WTC11 (cell line): Measurements from ENCODE around the gene IRF7. TPM values are rescaled to one million over a fixed set of nuclear protein-coding genes. Genes with fewer than 3 reads are reported as not detected.
A peak's percentile ranks its signal among the peaks of the same experiment; 100 is the strongest.

Experiments
- EMX1 ChIP-seq: fragments of 250-450 bp; sonication (Bioruptor Pico); IDR thresholded peaks from 2 replicates; pipeline ENCODE4 v1.8.0; 2021; ENCODE audit warnings: mild to moderate bottlenecking
- JAZF1 ChIP-seq: fragments of 250-450 bp; sonication (Bioruptor Pico); IDR thresholded peaks from 2 replicates; pipeline ENCODE4 v1.9.0; 2021; ENCODE audit warnings: moderate library complexity, mild to moderate bottlenecking, inconsistent platforms
- RORB ChIP-seq: fragments of 250-450 bp; sonication (Bioruptor Pico); IDR thresholded peaks from 2 replicates; pipeline ENCODE4 v1.9.0; 2021; ENCODE audit warnings: mild to moderate bottlenecking
- ZNF219 ChIP-seq: sonication (generic); formaldehyde crosslinking; IDR thresholded peaks from 2 replicates; pipeline ENCODE4 v1.8.0; 2023; ENCODE audit warnings: missing genetic modification reagents, mild to moderate bottlenecking, borderline replicate concordance
- microRNA-seq: library from miRNA; unstranded; fragments of <30 nt; microRNA quantifications from one replicate; pipeline ENCODE4 v1.2.0, GENCODE V29; 2022; ENCODE audit warnings: borderline number of aligned reads
- total RNA-seq: library from RNA; stranded (reverse); gene quantifications from 3 replicates; pipeline ENCODE4 v1.2.3, GENCODE V29; 2021
- TF ChIP-seq, protein P1 (sequence below): sonication (generic); formaldehyde crosslinking; IDR thresholded peaks from 2 replicates; pipeline ENCODE4 v1.8.1; 2022; ENCODE audit warnings: missing genetic modification reagents, borderline replicate concordance
- TF ChIP-seq, protein P2 (sequence below): fragments of 250-450 bp; sonication (Bioruptor Pico); IDR thresholded peaks from 2 replicates; pipeline ENCODE4 v1.9.0; 2021; ENCODE audit warnings: mild to moderate bottlenecking
- TF ChIP-seq, protein P3 (sequence below): fragments of 250-450 bp; sonication (Bioruptor Pico); IDR thresholded peaks from 2 replicates; pipeline ENCODE4 v1.8.0; 2021; ENCODE audit warnings: mild to moderate bottlenecking

Gene IRF7
- total RNA-seq, 1 experiment from 2014 or later: 11.1 TPM

DNA sequence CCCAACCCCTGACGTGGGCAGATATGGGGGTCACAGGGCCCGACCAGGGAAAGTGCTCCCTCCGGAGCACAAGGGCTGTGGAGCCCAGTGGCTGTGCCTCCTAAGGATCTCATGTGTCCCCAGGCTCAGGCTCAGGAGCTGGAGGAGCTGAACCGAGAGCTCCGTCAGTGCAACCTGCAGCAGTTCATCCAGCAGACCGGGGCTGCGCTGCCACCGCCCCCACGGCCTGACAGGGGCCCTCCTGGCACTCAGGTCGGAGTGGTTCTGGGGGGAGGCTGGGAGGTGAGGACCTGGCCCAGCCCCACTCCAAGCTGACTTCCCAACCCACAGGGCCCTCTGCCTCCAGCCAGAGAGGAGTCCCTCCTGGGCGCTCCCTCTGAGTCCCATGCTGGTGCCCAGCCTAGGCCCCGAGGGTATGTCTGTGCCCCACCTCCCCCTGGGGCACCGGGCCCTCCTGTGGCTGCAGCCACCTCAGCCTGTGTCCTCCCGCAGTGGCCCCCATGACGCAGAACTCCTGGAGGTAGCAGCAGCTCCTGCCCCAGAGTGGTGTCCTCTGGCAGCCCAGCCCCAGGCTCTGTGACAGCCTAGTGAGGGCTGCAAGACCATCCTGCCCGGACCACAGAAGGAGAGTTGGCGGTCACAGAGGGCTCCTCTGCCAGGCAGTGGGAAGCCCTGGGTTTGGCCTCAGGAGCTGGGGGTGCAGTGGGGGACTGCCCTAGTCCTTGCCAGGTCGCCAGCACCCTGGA, 52.5 kb downstream of the IRF7 start (continued):
- TF ChIP-seq, protein P1, sequence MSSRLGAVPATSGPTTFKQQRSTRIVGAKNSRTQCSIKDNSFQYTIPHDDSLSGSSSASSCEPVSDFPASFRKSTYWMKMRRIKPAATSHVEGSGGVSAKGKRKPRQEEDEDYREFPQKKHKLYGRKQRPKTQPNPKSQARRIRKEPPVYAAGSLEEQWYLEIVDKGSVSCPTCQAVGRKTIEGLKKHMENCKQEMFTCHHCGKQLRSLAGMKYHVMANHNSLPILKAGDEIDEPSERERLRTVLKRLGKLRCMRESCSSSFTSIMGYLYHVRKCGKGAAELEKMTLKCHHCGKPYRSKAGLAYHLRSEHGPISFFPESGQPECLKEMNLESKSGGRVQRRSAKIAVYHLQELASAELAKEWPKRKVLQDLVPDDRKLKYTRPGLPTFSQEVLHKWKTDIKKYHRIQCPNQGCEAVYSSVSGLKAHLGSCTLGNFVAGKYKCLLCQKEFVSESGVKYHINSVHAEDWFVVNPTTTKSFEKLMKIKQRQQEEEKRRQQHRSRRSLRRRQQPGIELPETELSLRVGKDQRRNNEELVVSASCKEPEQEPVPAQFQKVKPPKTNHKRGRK (CRISPR knock-in tag): no peak
- TF ChIP-seq EMX1 (CRISPR knock-in tag) (no peak), ZNF219 (CRISPR knock-in tag) (no peak), RORB (CRISPR knock-in tag) (no peak), JAZF1 (CRISPR knock-in tag) (no peak)
- TF ChIP-seq, protein P2, sequence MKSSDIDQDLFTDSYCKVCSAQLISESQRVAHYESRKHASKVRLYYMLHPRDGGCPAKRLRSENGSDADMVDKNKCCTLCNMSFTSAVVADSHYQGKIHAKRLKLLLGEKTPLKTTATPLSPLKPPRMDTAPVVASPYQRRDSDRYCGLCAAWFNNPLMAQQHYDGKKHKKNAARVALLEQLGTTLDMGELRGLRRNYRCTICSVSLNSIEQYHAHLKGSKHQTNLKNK: no peak
- TF ChIP-seq, protein P3, sequence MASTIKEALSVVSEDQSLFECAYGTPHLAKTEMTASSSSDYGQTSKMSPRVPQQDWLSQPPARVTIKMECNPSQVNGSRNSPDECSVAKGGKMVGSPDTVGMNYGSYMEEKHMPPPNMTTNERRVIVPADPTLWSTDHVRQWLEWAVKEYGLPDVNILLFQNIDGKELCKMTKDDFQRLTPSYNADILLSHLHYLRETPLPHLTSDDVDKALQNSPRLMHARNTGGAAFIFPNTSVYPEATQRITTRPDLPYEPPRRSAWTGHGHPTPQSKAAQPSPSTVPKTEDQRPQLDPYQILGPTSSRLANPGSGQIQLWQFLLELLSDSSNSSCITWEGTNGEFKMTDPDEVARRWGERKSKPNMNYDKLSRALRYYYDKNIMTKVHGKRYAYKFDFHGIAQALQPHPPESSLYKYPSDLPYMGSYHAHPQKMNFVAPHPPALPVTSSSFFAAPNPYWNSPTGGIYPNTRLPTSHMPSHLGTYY (CRISPR knock-in tag): no peak

Small RNAs within 50 kb of the gene (microRNA-seq; reads per million reads assigned to microRNA genes)
- 112 reads per million, percentile 65 among the genes with 10 or more reads in this experiment for gene MIR210

Other genes with a start within 250 kb of the IRF7 start
- gene B4GALNT4, start 246.5 kb downstream of the IRF7 start, total RNA-seq: 88.0 to 113 TPM (median 97.8 TPM) in 3 replicates
- gene PKP3, start 221.7 kb downstream of the IRF7 start, total RNA-seq: 17.3 to 23.4 TPM (median 21.4 TPM) in 3 replicates
- gene SIGIRR, start 201.0 kb downstream of the IRF7 start, total RNA-seq: 85.2 to 98.9 TPM (median 91.8 TPM) in 3 replicates
- 13.2 to 17.6 TPM (median 16.6 TPM) in 3 replicates for gene ANO9, start 173.9 kb downstream of the IRF7 start, total RNA-seq
- 49.5 to 56.8 TPM (median 55.2 TPM) in 3 replicates for gene PTDSS2, start 165.7 kb downstream of the IRF7 start, total RNA-seq
- gene RNH1, start 108.7 kb downstream of the IRF7 start, total RNA-seq: 59.0 to 67.5 TPM (median 60.4 TPM) in 3 replicates
- gene HRAS, start 80.4 kb downstream of the IRF7 start, total RNA-seq: 42.9 to 62.4 TPM (median 48.3 TPM) in 3 replicates
- gene LRRC56, start 78.4 kb downstream of the IRF7 start, total RNA-seq: 2.3 to 3.4 TPM (median 2.5 TPM) in 3 replicates
- 4.0 to 6.0 TPM (median 5.9 TPM) in 3 replicates for gene LMNTD2, start 55.2 kb downstream of the IRF7 start, total RNA-seq
- gene RASSF7, start 55.0 kb downstream of the IRF7 start, total RNA-seq: 30.6 to 39.7 TPM (median 32.5 TPM) in 3 replicates
- gene PHRF1, start 39.5 kb downstream of the IRF7 start, total RNA-seq: 39.4 to 46.9 TPM (median 40.1 TPM) in 3 replicates
- 0.26 to 0.34 TPM in 2 of 3 replicates, not detected in the other for gene CDHR5, start 9.0 kb upstream of the IRF7 start, total RNA-seq
- gene SCT, start 11.2 kb upstream of the IRF7 start, total RNA-seq: 2.3 to 3.3 TPM (median 2.9 TPM) in 3 replicates
- gene DRD4, start 21.3 kb upstream of the IRF7 start, total RNA-seq: 3.7 to 5.8 TPM (median 5.5 TPM) in 3 replicates
- 62.2 to 85.3 TPM (median 81.1 TPM) in 3 replicates for gene DEAF1, start 79.3 kb upstream of the IRF7 start, total RNA-seq
- 23.4 to 28.4 TPM (median 24.5 TPM) in 3 replicates for gene TMEM80, start 79.9 kb upstream of the IRF7 start, total RNA-seq
- gene EPS8L2, start 90.3 kb upstream of the IRF7 start, total RNA-seq: 49.9 to 56.3 TPM (median 51.6 TPM) in 3 replicates
- gene TALDO1, start 131.5 kb upstream of the IRF7 start, total RNA-seq: 314 to 352 TPM (median 343 TPM) in 3 replicates
- gene GATD1, start 161.5 kb upstream of the IRF7 start, total RNA-seq: 81.9 to 87.6 TPM (median 87.5 TPM) in 3 replicates
- gene CEND1, start 174.1 kb upstream of the IRF7 start, total RNA-seq: 2.0 to 3.1 TPM (median 2.7 TPM) in 3 replicates
- 35.0 to 44.8 TPM (median 36.7 TPM) in 3 replicates for gene SLC25A22, start 182.3 kb upstream of the IRF7 start, total RNA-seq
- gene PIDD1, start 189.3 kb upstream of the IRF7 start, total RNA-seq: 54.9 to 59.4 TPM (median 56.8 TPM) in 3 replicates
- gene RPLP2, start 194.0 kb upstream of the IRF7 start, total RNA-seq: 2,582 to 2,814 TPM (median 2,761 TPM) in 3 replicates
- gene PNPLA2, start 203.0 kb upstream of the IRF7 start, total RNA-seq: 66.5 to 83.4 TPM (median 81.9 TPM) in 3 replicates
- gene CRACR2B, start 212.0 kb upstream of the IRF7 start, total RNA-seq: 46.5 to 58.6 TPM (median 55.9 TPM) in 3 replicates
- gene CD151, start 217.0 kb upstream of the IRF7 start, total RNA-seq: 115 to 127 TPM (median 116 TPM) in 3 replicates
- gene POLR2L, start 226.6 kb upstream of the IRF7 start, total RNA-seq: 138 to 152 TPM (median 144 TPM) in 3 replicates
- gene TSPAN4, start 226.9 kb upstream of the IRF7 start, total RNA-seq: 92.8 to 95.2 TPM (median 94.3 TPM) in 3 replicates